HepG2 (cell line): ENCODE data around the gene ATP2B3.

Experiments used
- ARID4A ChIP-seq: sonication (generic); formaldehyde crosslinking; IDR thresholded peaks from 2 replicates; pipeline ENCODE4 v1.5.0; 2020; ENCODE audit warnings: mild to moderate bottlenecking, missing genetic modification reagents, borderline replicate concordance
- CC2D1A ChIP-seq: sonication (generic); formaldehyde crosslinking; IDR thresholded peaks from 2 replicates; pipeline ENCODE4 v1.8.1; 2023; ENCODE audit warnings: mild to moderate bottlenecking, missing genetic modification reagents
- CTCF ChIP-seq: sonication (generic); formaldehyde crosslinking; IDR thresholded peaks from 2 replicates; pipeline ENCODE4 v1.5.0; 2020; ENCODE audit warnings: mild to moderate bottlenecking, missing genetic modification reagents, moderate library complexity
- ZFY ChIP-seq: sonication (generic); formaldehyde crosslinking; IDR thresholded peaks from 2 replicates; pipeline ENCODE4 v1.4.0; 2020; ENCODE audit warnings: missing genetic modification reagents
- ZHX1 ChIP-seq: sonication (generic); formaldehyde crosslinking; IDR thresholded peaks from 2 replicates; pipeline ENCODE4 v1.8.1; 2022; ENCODE audit warnings: low read depth, mild to moderate bottlenecking, missing genetic modification reagents
- TF ChIP-seq, protein P1 (sequence below): sonication (generic); formaldehyde crosslinking; IDR thresholded peaks from 2 replicates; pipeline ENCODE4 v1.4.0; 2020; ENCODE audit warnings: mild to moderate bottlenecking, missing genetic modification reagents

- TF ChIP-seq ARID4A (CRISPR knock-in tag) (no peak), CTCF (CRISPR knock-in tag) (no peak), CC2D1A (CRISPR knock-in tag) (no peak), ZFY (CRISPR knock-in tag) (no peak), ZHX1 (CRISPR knock-in tag) (no peak)
- TF ChIP-seq, protein P1, sequence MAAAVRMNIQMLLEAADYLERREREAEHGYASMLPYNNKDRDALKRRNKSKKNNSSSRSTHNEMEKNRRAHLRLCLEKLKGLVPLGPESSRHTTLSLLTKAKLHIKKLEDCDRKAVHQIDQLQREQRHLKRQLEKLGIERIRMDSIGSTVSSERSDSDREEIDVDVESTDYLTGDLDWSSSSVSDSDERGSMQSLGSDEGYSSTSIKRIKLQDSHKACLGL (CRISPR knock-in tag): no peak
Observed at GRCh38 chrX:153576961-153577360, 59.5 kb downstream of the ATP2B3 start.
